Endothelial cell of umbilical vein (primary cell): Measurements from ENCODE around the gene PCYOX1L. TPM values are rescaled to one million over a fixed set of nuclear protein-coding genes. Genes with fewer than 3 reads are reported as not detected.

Experiments
- BruUV-seq: library from RNA; stranded (reverse); fragments of 400-500 nt; replicated peaks from 2 replicates; lab custom pipeline; 2021; lab: Mats Ljungman, UMichigan
- CTCF ChIA-PET: fragments of 300-600, 350-600 bp; sonication (Branson Sonifier 250); formaldehyde crosslinking; loops from one replicate; lab custom pipeline; 2021; ENCODE audit warnings: antibody characterized with exemption, inconsistent platforms; lab: Charles Lee
- POLR2A ChIA-PET: fragments of 300-600, 350-600 bp; sonication (Branson Sonifier 250); formaldehyde crosslinking; loops from one replicate; lab custom pipeline; 2021; ENCODE audit warnings: antibody characterized with exemption, inconsistent platforms; lab: Charles Lee
- DNase-seq: peaks from one replicate; pipeline ENCODE4 v3.0.0-alpha.2; 2011; ENCODE audit warnings: low read depth, low spot score
- FAIRE-seq: peaks from 2 replicates; lab custom pipeline; 2011; peaks lifted over from hg19 to GRCh38; lab: Jason Lieb, UNC
- H2AFZ ChIP-seq: 2 replicates; pipeline ENCODE4 v1.6.0; 2012; ENCODE audit warnings: low read depth, low read length, control low read depth, inconsistent platforms
- H3K27ac ChIP-seq: 2 replicates; pipeline ENCODE4 v1.5.1; 2011; ENCODE audit warnings: low read depth, mild to moderate bottlenecking, control low read depth, low read length, moderate library complexity; ENCODE audit not compliant: insufficient read depth
- H3K27me3 ChIP-seq, 2 experiments: 2 replicates each; pipeline versions ENCODE4 v1.6.0 to v1.6.1; 2011; ENCODE audit warnings: low read length in 2 of 2, mixed read lengths in 1 of 2; ENCODE audit not compliant: control insufficient read depth in 2 of 2, insufficient read depth in 2 of 2
- H3K36me3 ChIP-seq, 2 experiments: 2 replicates in 1 of 2; 3 replicates in 1 of 2; pipeline ENCODE4 v1.5.1; 2011; ENCODE audit warnings: low read length in 2 of 2, mild to moderate bottlenecking in 1 of 2, moderate library complexity in 1 of 2; ENCODE audit not compliant: control insufficient read depth in 2 of 2, insufficient read depth in 2 of 2; ENCODE audit errors: extremely low read depth in 1 of 2
- H3K4me1 ChIP-seq: 3 replicates; pipeline ENCODE4 v1.5.1; 2011; ENCODE audit warnings: mild to moderate bottlenecking, low read length; ENCODE audit not compliant: control insufficient read depth, insufficient read depth; ENCODE audit errors: extremely low read depth
- H3K4me2 ChIP-seq: 2 replicates; pipeline ENCODE4 v1.6.1; 2011; ENCODE audit warnings: low read length, control low read depth, mixed read lengths; ENCODE audit not compliant: insufficient read depth
- H3K4me3 ChIP-seq, 3 experiments: fragments of 200-600 bp in 1 of 3; sonication (generic), shearing (Covaris generic) in 1 of 3; replicated peaks in 1 of 3; 2 replicates each; pipeline ENCODE4 v1.5.1; 2011 to 2016; ENCODE audit warnings: control low read depth in 3 of 3, low read length in 3 of 3, mild to moderate bottlenecking in 2 of 3, inconsistent platforms in 1 of 3, low read depth in 1 of 3, moderate library complexity in 1 of 3; ENCODE audit not compliant: insufficient read depth in 1 of 3
- H3K79me2 ChIP-seq: 2 replicates; pipeline ENCODE4 v1.6.0; 2012; ENCODE audit warnings: low read length, inconsistent platforms; ENCODE audit not compliant: control insufficient read depth, insufficient read depth
- H3K9ac ChIP-seq: replicated peaks from 2 replicates; pipeline ENCODE3; 2011; ENCODE audit warnings: low read length, control low read depth; ENCODE audit not compliant: insufficient read depth; ENCODE audit errors: extremely low read depth
- H3K9me1 ChIP-seq: replicated peaks from 3 replicates; pipeline ENCODE4 v1.6.0; 2011; ENCODE audit warnings: mild to moderate bottlenecking, low read length; ENCODE audit not compliant: control insufficient read depth, insufficient read depth; ENCODE audit errors: extremely low read depth
- H3K9me3 ChIP-seq: replicated peaks from 2 replicates; pipeline ENCODE4 v1.5.1; 2012; ENCODE audit warnings: low read length, inconsistent platforms; ENCODE audit not compliant: control insufficient read depth, insufficient read depth
- H4K20me1 ChIP-seq: replicated peaks from 2 replicates; pipeline ENCODE3; 2011; ENCODE audit warnings: mild to moderate bottlenecking, low read length; ENCODE audit not compliant: control insufficient read depth, insufficient read depth; ENCODE audit errors: extremely low read depth
- CTCF ChIP-seq, 2 donors: IDR thresholded peaks; 1 replicate in 1 of 2; 2 replicates in 1 of 2; pipeline ENCODE4 v1.5.1; 2011; ENCODE audit warnings: low read length in 2 of 2, mild to moderate bottlenecking in 2 of 2, moderate library complexity in 2 of 2, control low read depth in 1 of 2, inconsistent platforms in 1 of 2, low read depth in 1 of 2; ENCODE audit not compliant: insufficient read depth in 1 of 2; ENCODE audit errors: extremely low read depth in 1 of 2
- EZH2 ChIP-seq: IDR thresholded peaks from 2 replicates; pipeline ENCODE4 v1.6.1; 2012; ENCODE audit warnings: borderline replicate concordance, low read depth, mild to moderate bottlenecking, moderate library complexity, low read length, inconsistent platforms; ENCODE audit not compliant: severe bottlenecking
- FOS ChIP-seq: IDR thresholded peaks from 2 replicates; pipeline ENCODE4 v1.6.1; 2011; ENCODE audit warnings: mild to moderate bottlenecking, low read length, moderate library complexity, borderline replicate concordance; ENCODE audit not compliant: insufficient read depth
- GATA2 ChIP-seq: IDR thresholded peaks from 2 replicates; pipeline ENCODE4 v1.7.0; 2011; ENCODE audit warnings: low read depth, mild to moderate bottlenecking, moderate library complexity, mixed read lengths, low read length; ENCODE audit not compliant: insufficient read length, insufficient read depth
- JUN ChIP-seq: IDR thresholded peaks from 2 replicates; pipeline ENCODE4 v1.6.1; 2011; ENCODE audit warnings: borderline replicate concordance, low read depth; ENCODE audit not compliant: insufficient read length, insufficient read depth
- MAX ChIP-seq: IDR thresholded peaks from 2 replicates; pipeline ENCODE4 v1.6.1; 2011; ENCODE audit not compliant: insufficient read depth, insufficient read length
- MYC ChIP-seq: IDR thresholded peaks from one replicate; pipeline ENCODE4 v1.6.1; 2011; ENCODE audit warnings: mild to moderate bottlenecking, low read depth, low read length
- POLR2A ChIP-seq: IDR thresholded peaks from 2 replicates; pipeline ENCODE4 v1.6.1; 2012; ENCODE audit warnings: low read depth, mild to moderate bottlenecking, control low read depth, low read length
- POLR2AphosphoS5 ChIP-seq: IDR thresholded peaks from 2 replicates; pipeline ENCODE4 v1.6.1; 2012; ENCODE audit warnings: low read depth, mild to moderate bottlenecking, control low read depth, low read length, moderate library complexity; ENCODE audit not compliant: insufficient read depth
- dilution Hi-C: fragments of 300-500 bp; cut with MboI; formaldehyde crosslinking; loops from one replicate; pipeline ENCODE4 v1.15.0; 2019; ENCODE audit warnings: low sequenced_read_pairs; ENCODE audit not compliant: extremely low pct_ligation_motif_present
- intact Hi-C: fragments of 100-400 bp; cut with micrococcal nuclease; formaldehyde crosslinking; loops from one replicate; pipeline ENCODE4 v1.10.0; 2022
- polyA plus RNA-seq, 4 experiments: library from polyadenylated mRNA; depleted of rRNA in 3 of 4; stranded (reverse) in 3 of 4; unstranded in 1 of 4; fragments of >200 nt; gene quantifications; 2 replicates each; pipeline versions ENCODE4 v1.2.1 to v1.2.3, GENCODE V29; 2011 to 2012; ENCODE audit warnings: missing spikeins in 1 of 4
- total RNA-seq: library from RNA; stranded (reverse); gene quantifications from 2 replicates; pipeline ENCODE4 v1.2.3, GENCODE V29; 2021

The PCYOX1L gene
- total and polyA plus RNA-seq, 2 donors (not counting 3 experiments of a cell fraction or from before 2014, with no cell fraction given), result 23.3 to 28.1 TPM

GRCh38 chr5:149367972-149368645, 10.3 kb downstream of the PCYOX1L start:
- no peaks in the 10 kb centered on the region for H3K27me3 ChIP-seq
- no TSS peak for BruUV-seq
- H4K20me1 ChIP-seq, result no peaks in the 10 kb centered on the region
- H3K79me2 ChIP-seq, result no peaks in the 10 kb centered on the region
- H2AFZ ChIP-seq, result no peak overlapping the region
- intact Hi-C loops, result loop anchor here (1.0 kb wide), 3 partner anchors 51 to 103 kb away; no protein-coding TSS in a partner anchor
- no peak overlapping the region for H3K4me3 ChIP-seq
- dilution Hi-C loops, result no loop called here
- CTCF ChIA-PET, result interaction anchor here (0.6 to 5.7 kb wide), 50 partner anchors 8 to 636 kb away, joined by 3 to 131 read pairs (median 5); partner anchors contain the start of genes AFAP1L1, GRPEL2, IL17B and PCYOX1L
- no peaks in the 10 kb centered on the region for H3K4me1 ChIP-seq
- no peak overlapping the region for H3K9ac ChIP-seq
- H3K9me1 ChIP-seq, result no peaks in the 10 kb centered on the region
- H3K36me3 ChIP-seq, result no peaks in the 10 kb centered on the region
- TF ChIP-seq MAX (no peak), GATA2 (no peak), POLR2AphosphoS5 (no peak), FOS (no peak), EZH2 (no peak), POLR2A (no peak), MYC (no peak), JUN (no peak), CTCF (IDR thresholded peaks at IDR 0.05; ENCODE audit: extremely low read depth in 1 of 2, insufficient read depth in 1 of 2, low read depth in 1 of 2, low read length in 2 of 2) (no peak)
- no peak overlapping the region for H3K27ac ChIP-seq
- no peak for FAIRE-seq
- H3K9me3 ChIP-seq, result no peaks in the 10 kb centered on the region
- no peak for DNase-seq
- POLR2A ChIA-PET, result interaction anchor here (1.5 kb wide), 1 partner anchor 10 kb away, joined by 3 read pairs; the partner anchor contains the start of gene PCYOX1L
- no peak overlapping the region for H3K4me2 ChIP-seq
